ENCODE measurements around the gene MDP1.

Gene MDP1

DNA sequence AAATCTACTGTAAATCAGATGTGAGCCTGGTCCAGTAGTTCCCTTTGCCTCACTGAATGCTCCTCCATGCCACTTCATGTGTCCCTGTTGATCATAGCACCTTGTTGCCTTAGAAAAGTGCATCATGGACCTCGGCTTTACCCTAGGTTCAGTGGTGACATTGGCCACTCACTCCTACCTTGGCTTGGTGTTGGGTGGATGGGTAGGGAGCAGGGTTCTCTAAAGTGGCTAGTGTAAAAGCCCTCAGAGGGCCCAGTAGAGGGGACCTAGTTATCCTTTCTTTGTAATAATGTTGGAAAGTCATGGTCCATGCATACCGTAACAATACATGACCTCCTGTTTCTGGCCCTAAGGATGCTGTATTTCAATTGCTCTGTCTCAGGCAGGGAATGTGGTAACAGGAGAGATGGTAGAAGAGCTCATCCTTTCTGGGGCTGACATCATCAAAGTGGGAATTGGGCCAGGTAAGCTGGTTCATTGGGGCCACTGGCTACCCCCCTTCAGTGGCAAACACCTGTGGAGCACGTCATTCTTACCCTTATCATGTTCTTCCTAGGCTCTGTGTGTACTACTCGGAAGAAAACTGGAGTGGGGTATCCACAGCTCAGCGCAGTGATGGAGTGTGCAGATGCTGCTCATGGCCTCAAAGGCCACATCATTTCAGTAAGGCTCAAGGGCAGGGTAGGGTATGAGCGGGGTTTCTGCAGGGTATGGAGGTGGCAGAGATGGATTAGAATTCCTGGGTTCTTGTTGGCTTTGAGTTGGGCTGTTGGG is 21.0 kb upstream of the MDP1 start:
- Histone ChIP-seq H3K27me3 (ENCODE audit: insufficient read depth, low read length) (no peaks in the 10 kb centered on the region), H3K36me3 (ENCODE audit: insufficient read depth, low read length) (peaks cover 71% of the 10 kb centered on the region), H3K9me3 (ENCODE audit: insufficient read depth, low read depth, low read length) (no peaks in the 10 kb centered on the region), H3K4me3 (ENCODE audit: low read length) (no peak overlapping the region), H3K4me1 (ENCODE audit: insufficient read depth, low read length) (0 out of 2 replicates have a peak, but pooled peaks cover 5% of the 10 kb centered on the region), H3K27ac (ENCODE audit: low read depth, low read length) (no peak overlapping the region), H3K9ac (ENCODE audit: low read depth, low read length) (no peak overlapping the region)
- WGBS = 95% methylated on average over 6 of the region's 6 CpGs

- no peaks in the 10 kb centered on the region for H3K9me3 ChIP-seq (ENCODE audit: insufficient read depth, low read depth, low read length)
- peaks cover 70% of the 10 kb centered on the region for H3K36me3 ChIP-seq (ENCODE audit: insufficient read depth, low read length)
- H3K4me1 ChIP-seq (ENCODE audit: insufficient read depth, low read length) = 0 out of 2 replicates have a peak, but pooled peaks cover 5% of the 10 kb centered on the region
- no peaks in the 10 kb centered on the region for H3K27me3 ChIP-seq (ENCODE audit: insufficient read depth, low read length)
- H3K9ac ChIP-seq (ENCODE audit: low read depth, low read length) = no peak overlapping the region
- 100% methylated on average over 5 of the region's 5 CpGs for WGBS
- H3K4me3 ChIP-seq (ENCODE audit: low read length) = no peak overlapping the region
- H3K27ac ChIP-seq (ENCODE audit: low read depth, low read length) = no peak overlapping the region
Observed at GRCh38 chr14:24235804-24236688, 20.2 kb upstream of the MDP1 start.

DNA sequence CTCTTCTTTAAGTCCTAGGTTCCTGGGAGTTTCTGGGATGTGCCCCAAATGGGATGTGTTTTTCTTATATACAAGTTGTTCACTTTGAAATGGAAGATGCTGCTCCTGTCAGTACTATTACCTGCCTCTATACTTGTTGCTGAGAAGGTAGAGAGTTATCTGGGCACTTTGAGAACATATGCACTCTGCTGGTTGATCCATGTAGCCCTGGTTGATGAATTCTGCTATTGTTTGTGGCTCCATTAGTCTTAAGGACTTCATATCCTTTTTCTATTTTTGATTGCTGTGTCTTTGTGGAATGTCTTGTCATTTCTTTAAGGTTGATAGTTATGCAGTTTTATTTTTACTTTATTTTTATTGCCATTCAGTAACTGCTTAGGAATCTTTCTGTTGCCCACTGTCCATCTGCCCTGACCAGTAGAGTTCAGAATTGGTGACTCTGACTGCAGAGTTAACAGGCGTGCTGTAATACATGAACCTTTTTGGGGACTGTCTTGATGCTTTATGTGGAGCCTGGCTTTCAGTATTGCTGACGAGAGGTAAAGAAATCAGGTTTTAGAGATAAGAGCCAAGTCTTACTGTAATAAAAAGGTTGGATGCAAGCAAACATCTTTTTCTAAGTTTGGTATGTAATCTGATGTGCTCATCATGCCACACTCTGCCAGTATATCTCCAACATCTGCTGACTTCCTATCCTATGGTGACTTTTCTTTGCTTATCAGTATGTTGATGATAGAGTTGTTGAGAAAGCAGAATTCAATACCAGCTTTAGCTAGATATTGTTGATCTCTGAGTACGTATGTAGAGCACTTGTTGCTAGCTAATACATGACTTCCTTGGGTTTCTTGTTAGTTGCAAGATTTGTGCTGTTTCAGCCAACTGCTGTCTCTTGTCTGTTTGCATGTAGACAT is 18.5 kb upstream of the MDP1 start:
- Histone ChIP-seq H3K9ac (ENCODE audit: low read depth, low read length) (no peak overlapping the region), H3K9me3 (ENCODE audit: insufficient read depth, low read depth, low read length) (no peaks in the 10 kb centered on the region), H3K27ac (ENCODE audit: low read depth, low read length) (no peak overlapping the region), H3K4me3 (ENCODE audit: low read length) (no peak overlapping the region), H3K27me3 (ENCODE audit: insufficient read depth, low read length) (no peaks in the 10 kb centered on the region), H3K4me1 (ENCODE audit: insufficient read depth, low read length) (0 out of 2 replicates have a peak, but pooled peaks cover 5% of the 10 kb centered on the region), H3K36me3 (ENCODE audit: insufficient read depth, low read length) (peaks cover 53% of the 10 kb centered on the region)
- 92% methylated on average over 3 of the region's 3 CpGs for WGBS

DNA sequence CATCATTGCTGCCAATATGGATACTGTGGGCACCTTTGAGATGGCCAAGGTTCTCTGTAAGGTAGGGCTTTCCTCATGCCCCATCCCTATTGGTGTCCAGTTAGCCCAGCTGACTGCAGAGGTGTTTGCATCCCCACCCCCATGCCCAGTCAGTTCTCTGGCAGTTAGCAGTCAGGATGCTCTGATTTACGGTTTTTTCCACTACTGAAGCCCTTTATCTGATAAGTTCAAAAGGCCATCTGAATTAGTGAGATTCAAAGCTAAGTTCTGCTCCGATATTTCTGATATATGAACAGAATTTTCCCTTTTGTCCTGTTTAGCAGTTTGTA is 17.6 kb upstream of the MDP1 start:
- Histone ChIP-seq H3K27ac (ENCODE audit: low read depth, low read length) (no peak overlapping the region), H3K27me3 (ENCODE audit: insufficient read depth, low read length) (no peaks in the 10 kb centered on the region), H3K9me3 (ENCODE audit: insufficient read depth, low read depth, low read length) (no peaks in the 10 kb centered on the region), H3K4me1 (ENCODE audit: insufficient read depth, low read length) (0 out of 2 replicates have a peak, but pooled peaks cover 5% of the 10 kb centered on the region), H3K36me3 (ENCODE audit: insufficient read depth, low read length) (peaks cover 45% of the 10 kb centered on the region), H3K4me3 (ENCODE audit: low read length) (peak overlapping the region; percentile 74), H3K9ac (ENCODE audit: low read depth, low read length) (peak overlapping the region; percentile 81; the same call in 1 of the 2 replicates)
- 89% methylated on average over 2 of the region's 2 CpGs for WGBS

DNA sequence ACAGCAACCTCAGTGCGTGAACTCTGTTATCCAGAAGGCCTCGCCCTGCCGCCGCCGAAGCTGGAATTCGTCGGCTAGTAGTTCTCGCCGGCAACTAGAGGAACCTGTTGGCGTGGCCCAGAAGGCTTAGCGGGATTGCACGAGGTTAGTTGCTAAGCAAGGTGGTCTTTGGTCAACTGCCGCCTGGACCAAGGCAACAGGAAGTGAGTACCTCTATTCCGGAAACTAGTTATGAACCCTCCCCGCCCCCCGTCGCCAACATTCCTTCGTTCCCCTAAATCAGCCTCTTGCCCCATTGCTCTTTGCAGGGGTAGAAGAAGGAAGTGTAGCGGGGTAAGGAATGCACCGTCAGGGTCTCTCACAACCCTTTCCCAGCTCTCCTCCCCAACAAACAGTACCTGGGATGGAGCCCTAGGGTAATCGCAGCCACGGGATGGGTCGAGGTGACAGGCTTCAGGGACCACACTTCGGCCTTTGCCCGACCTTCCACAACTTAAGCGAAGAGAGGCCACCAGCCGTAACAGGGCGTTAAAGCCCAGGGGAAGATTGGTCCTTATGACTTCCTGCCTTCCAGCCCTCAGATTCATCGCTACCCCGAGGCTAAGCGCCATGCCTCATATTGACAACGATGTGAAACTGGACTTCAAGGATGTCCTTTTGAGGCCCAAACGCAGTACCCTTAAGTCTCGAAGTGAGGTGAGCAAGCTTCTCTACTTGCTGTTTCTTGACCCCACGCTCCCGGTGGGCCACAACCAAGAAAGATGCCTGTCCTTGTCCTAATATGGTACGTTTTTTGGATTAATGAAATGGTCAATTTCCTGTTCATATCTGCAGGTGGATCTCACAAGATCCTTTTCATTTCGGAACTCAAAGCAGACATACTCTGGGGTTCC is 17.0 kb upstream of the MDP1 start, which contains the start of gene GMPR2:
Gene GMPR2, plus strand, starts transcription at position 285 of the 893 bp plus-strand sequence. Its CDS starts 325 bp downstream, at position 610.
- peak within 1 kb of the TSS; percentile 81 for H3K9ac ChIP-seq (ENCODE audit: low read depth, low read length)
- H3K9me3 ChIP-seq (ENCODE audit: insufficient read depth, low read depth, low read length) = no peaks in the 10 kb centered on the region
- 9% methylated on average over 36 of the region's 38 CpGs for WGBS
- peak within 1 kb of the TSS; percentile 74 for H3K4me3 ChIP-seq (ENCODE audit: low read length)
- peaks cover 45% of the 10 kb centered on the region for H3K36me3 ChIP-seq (ENCODE audit: insufficient read depth, low read length)
- H3K27ac ChIP-seq (ENCODE audit: low read depth, low read length) = peak within 1 kb of the TSS; percentile 94
- H3K27me3 ChIP-seq (ENCODE audit: insufficient read depth, low read length) = no peaks in the 10 kb centered on the region
- H3K4me1 ChIP-seq (ENCODE audit: insufficient read depth, low read length) = 0 out of 2 replicates have a peak, but pooled peaks cover 5% of the 10 kb centered on the region

- Histone ChIP-seq H3K27me3 (ENCODE audit: insufficient read depth, low read length) (no peaks in the 10 kb centered on the region), H3K4me1 (ENCODE audit: insufficient read depth, low read length) (0 out of 2 replicates have a peak, but pooled peaks cover 5% of the 10 kb centered on the region), H3K9ac (ENCODE audit: low read depth, low read length) (peak within 1 kb of the TSS; percentile 81), H3K9me3 (ENCODE audit: insufficient read depth, low read depth, low read length) (no peaks in the 10 kb centered on the region), H3K27ac (ENCODE audit: low read depth, low read length) (peak within 1 kb of the TSS; percentile 94), H3K36me3 (ENCODE audit: insufficient read depth, low read length) (peaks cover 45% of the 10 kb centered on the region), H3K4me3 (ENCODE audit: low read length) (peak within 1 kb of the TSS; percentile 74)
- WGBS = under 1% methylated on average over 30 of the region's 30 CpGs
Observed at GRCh38 chr14:24232121-24232644, 16.3 kb upstream of the MDP1 start, which contains the start of gene NEDD8. Gene NEDD8, minus strand, starts transcription at chr14:24232367. Its CDS starts 100 bp downstream, at chr14:24232267.

DNA sequence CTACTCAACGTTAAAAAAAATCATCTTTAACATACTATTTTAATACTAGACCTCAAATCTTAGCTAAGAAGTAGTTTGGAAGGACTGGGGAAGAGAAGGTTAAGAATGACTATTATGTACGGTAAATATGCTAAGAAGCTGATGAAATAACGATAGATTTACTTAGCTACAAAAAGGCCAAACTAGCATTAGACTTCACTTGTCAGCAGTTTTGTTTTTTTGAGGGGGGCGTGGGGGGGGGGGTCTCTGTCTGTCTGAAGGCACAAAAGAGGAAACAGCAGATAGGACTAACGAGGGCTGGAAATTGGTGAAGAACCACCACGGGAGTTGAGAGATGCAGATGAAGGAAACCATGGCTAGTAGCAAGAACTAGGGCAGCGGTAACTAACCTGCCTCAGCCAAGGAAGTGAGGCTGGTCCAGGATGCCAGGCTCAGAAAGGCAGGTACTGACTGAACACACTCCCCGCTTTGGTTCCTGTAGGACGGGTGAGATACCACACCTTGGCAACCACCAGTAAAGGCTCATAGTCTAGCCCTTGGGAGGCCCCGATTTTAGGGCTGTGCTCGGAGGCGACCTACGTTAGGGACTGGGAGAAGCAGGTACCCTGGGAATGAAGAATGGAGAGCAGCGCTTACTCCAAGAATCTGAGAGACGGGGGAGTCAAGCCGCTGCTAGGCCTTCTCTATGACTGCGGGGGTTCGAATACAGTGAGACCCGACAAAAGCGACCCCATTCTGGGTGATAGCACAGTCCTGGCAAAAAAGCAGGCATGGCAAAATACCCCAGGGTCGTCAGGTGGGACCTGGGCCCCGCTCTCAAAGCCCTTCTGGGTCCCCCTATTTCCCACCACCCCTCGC is 15.6 kb upstream of the MDP1 start:
- H3K4me1 ChIP-seq (ENCODE audit: insufficient read depth, low read length) = 0 out of 2 replicates have a peak, but pooled peaks cover 5% of the 10 kb centered on the region
- H3K36me3 ChIP-seq (ENCODE audit: insufficient read depth, low read length) = peaks cover 45% of the 10 kb centered on the region
- peak overlapping the region; percentile 94; the same call in 1 of the 2 replicates for H3K27ac ChIP-seq (ENCODE audit: low read depth, low read length)
- WGBS = 15% methylated on average over 23 of the region's 23 CpGs
- no peaks in the 10 kb centered on the region for H3K27me3 ChIP-seq (ENCODE audit: insufficient read depth, low read length)
- no peaks in the 10 kb centered on the region for H3K9me3 ChIP-seq (ENCODE audit: insufficient read depth, low read depth, low read length)
- peak overlapping the region; percentile 74 for H3K4me3 ChIP-seq (ENCODE audit: low read length)
- H3K9ac ChIP-seq (ENCODE audit: low read depth, low read length) = peak overlapping the region; percentile 81

GRCh38 chr14:24228902-24229301 is 13.0 kb upstream of the MDP1 start:
- H3K36me3 ChIP-seq (ENCODE audit: insufficient read depth, low read length) = peaks cover 29% of the 10 kb centered on the region
- H3K4me3 ChIP-seq (ENCODE audit: low read length) = no peak overlapping the region
- H3K4me1 ChIP-seq (ENCODE audit: insufficient read depth, low read length) = 0 out of 2 replicates have a peak, but pooled peaks cover 5% of the 10 kb centered on the region
- no peaks in the 10 kb centered on the region for H3K27me3 ChIP-seq (ENCODE audit: insufficient read depth, low read length)
- no peak overlapping the region for H3K9ac ChIP-seq (ENCODE audit: low read depth, low read length)
- WGBS = 0% methylated on average over 1 of the region's 1 CpG
- no peak overlapping the region for H3K27ac ChIP-seq (ENCODE audit: low read depth, low read length)
- no peaks in the 10 kb centered on the region for H3K9me3 ChIP-seq (ENCODE audit: insufficient read depth, low read depth, low read length)

DNA sequence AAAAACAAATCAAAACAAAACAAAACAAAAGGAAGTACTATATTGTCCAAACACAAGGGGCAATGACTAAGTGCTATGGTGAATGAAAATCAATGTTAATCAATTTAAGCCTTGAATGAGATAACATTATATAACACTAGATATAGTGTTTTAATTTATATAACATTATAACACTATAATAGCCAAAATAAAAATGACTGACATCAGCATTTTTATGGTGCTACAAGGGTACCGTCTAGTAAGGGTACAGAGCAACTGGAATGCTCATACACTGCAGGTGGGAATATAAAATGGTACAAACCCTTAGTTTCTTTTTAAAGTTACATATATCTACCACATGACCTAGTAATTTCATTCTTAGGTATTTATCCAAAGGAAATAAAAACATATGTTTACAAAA is 10.6 kb upstream of the MDP1 start:
- H3K36me3 ChIP-seq (ENCODE audit: insufficient read depth, low read length) = peaks cover 29% of the 10 kb centered on the region
- no peaks in the 10 kb centered on the region for H3K4me1 ChIP-seq (ENCODE audit: insufficient read depth, low read length)
- no peak overlapping the region for H3K27ac ChIP-seq (ENCODE audit: low read depth, low read length)
- H3K9ac ChIP-seq (ENCODE audit: low read depth, low read length) = no peak overlapping the region
- no peaks in the 10 kb centered on the region for H3K27me3 ChIP-seq (ENCODE audit: insufficient read depth, low read length)
- no peak overlapping the region for H3K4me3 ChIP-seq (ENCODE audit: low read length)
- H3K9me3 ChIP-seq (ENCODE audit: insufficient read depth, low read depth, low read length) = no peaks in the 10 kb centered on the region
- no CpG with 5 or more reads among the region's 1 CpG for WGBS
